ENCODE measurements around the gene DPEP2NB. TPM values are rescaled to one million over a fixed set of nuclear protein-coding genes. Genes with fewer than 3 reads are reported as not detected.
"Not testable (repeated sequence)": the region's sequence is repeated elsewhere in the genome, so short reads cannot be mapped to it uniquely, and the experiment has no call there.

Gene DPEP2NB
- total RNA-seq, 1 donor from 2014 or later = not detected

- intact Hi-C loops (cut with micrococcal nuclease) = no loop called here
Observed at GRCh38 chr16:67987460-67988160, 28.1 kb downstream of the DPEP2NB start.

DNA sequence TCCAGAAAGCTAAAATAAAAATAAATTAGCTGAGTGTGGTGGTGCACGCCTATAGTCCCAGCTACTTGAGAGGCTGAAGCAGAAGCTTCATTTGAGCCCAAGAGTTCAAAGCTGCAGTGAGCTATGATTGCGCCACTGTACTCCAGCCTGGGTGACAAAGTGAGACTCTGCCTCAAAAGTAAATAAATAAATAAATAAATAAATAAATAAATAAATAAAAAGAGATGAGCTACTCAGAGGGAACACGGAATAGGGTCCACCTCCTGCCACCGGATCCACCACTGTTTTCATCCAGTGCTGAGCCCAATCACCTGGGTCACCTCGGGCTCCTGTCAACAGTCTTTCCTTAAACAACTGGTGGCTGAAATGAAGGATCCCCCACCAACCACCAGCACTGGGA, 28.8 kb downstream of the DPEP2NB start:
- intact Hi-C loops (cut with micrococcal nuclease) = no loop called here

- intact Hi-C loops (cut with micrococcal nuclease) = loop anchor here (5.0 kb wide), 1 partner anchor 40 kb away; the partner anchor contains the start of genes DDX28 and DUS2
Observed at GRCh38 chr16:67982011-67982696, 33.6 kb downstream of the DPEP2NB start.

- intact Hi-C loops (cut with micrococcal nuclease) = loop anchor here (5.0 kb wide), 1 partner anchor 42 kb away; the partner anchor contains the start of genes DDX28 and DUS2
Observed at GRCh38 chr16:67979955-67980678, 35.6 kb downstream of the DPEP2NB start, which contains the start of gene DPEP3. TSS of gene DPEP3 (minus strand) at chr16:67980499. CDS start at chr16:67980380, 119 bp downstream.

DNA sequence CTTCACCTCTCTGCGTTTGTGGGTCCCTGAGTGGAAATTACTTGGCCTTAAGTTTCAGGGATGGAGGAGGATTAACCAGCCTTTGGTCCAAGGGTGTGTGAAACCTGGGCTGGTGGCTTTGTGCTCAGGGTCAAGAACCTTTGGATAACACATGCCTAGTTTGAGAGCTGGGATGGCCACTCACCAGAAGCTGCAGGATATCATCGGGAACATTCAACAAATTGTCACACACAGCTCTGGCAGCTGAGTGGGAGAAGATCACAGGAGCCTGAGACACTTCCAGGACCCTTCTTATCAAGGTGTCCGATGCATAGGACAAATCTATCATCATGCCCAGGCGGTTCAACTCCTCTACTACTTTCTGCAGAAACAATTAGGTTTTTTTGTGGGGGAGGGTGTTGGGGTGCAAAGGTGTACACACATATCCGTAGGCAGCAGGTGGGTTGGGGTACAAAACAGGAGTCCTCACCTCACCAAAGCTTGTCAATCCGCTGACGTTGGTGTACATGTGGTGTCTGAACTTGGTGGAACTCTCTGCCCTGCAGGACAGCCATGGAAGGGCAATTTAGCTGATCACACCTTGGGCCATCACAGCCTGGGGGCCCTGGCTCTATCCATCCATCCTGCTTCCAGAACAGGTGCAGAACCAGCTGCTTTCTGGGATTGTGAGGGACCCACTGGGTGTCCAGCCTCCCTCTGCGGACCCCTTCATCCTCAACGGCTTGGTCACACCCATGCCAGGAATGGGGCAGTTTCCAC, 38.1 kb downstream of the DPEP2NB start:
- intact Hi-C loops (cut with micrococcal nuclease) = no loop called here

- intact Hi-C loops (cut with micrococcal nuclease) = no loop called here
Observed at GRCh38 chr16:67977005-67977404, 38.7 kb downstream of the DPEP2NB start.

GRCh38 chr16:67976205-67976604, 39.5 kb downstream of the DPEP2NB start:
- intact Hi-C loops (cut with micrococcal nuclease) = no loop called here

GRCh38 chr16:67975321-67976105, 40.2 kb downstream of the DPEP2NB start:
- intact Hi-C loops (cut with micrococcal nuclease) = no loop called here

DNA sequence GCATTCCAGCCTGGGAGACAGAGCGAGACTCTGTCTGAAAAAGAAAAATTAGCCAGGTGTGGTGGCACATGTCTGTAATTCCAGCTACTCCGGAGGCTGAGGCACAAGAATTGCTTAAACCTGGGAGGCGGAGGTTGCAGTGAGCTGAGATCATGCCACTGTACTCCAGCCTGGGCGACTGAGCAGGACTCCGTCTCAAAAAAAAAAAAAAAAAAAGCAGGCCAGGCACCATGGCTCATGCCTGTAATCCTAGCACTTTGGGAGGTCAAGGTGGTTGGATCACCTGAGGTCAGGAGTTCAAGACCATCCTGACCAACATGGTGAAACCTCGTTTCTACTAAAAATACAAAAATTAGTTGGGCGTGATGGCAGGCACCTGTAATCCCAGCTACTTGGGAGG, 43.4 kb downstream of the DPEP2NB start:
- intact Hi-C loops (cut with micrococcal nuclease) = not testable (repeated sequence)

- intact Hi-C loops (cut with micrococcal nuclease) = no loop called here
Observed at GRCh38 chr16:67971111-67971510, 44.6 kb downstream of the DPEP2NB start.

GRCh38 chr16:67969254-67970039, 46.3 kb downstream of the DPEP2NB start:
- intact Hi-C loops (cut with micrococcal nuclease) = loop anchor here (2.0 kb wide), 1 partner anchor 53 kb away; the partner anchor contains the start of genes DDX28 and DUS2

GRCh38 chr16:67968400-67969253, 47.1 kb downstream of the DPEP2NB start, which contains the start of gene SLC12A4:
TSS of gene SLC12A4 (minus strand) at chr16:67968637. CDS start at chr16:67968553, 84 bp downstream.
- intact Hi-C loops (cut with micrococcal nuclease) = loop anchor here (1.0 to 2.0 kb wide), 3 partner anchors 32 to 75 kb away; partner anchors contain the start of genes DDX28, DUS2, PSKH1 and PSMB10

DNA sequence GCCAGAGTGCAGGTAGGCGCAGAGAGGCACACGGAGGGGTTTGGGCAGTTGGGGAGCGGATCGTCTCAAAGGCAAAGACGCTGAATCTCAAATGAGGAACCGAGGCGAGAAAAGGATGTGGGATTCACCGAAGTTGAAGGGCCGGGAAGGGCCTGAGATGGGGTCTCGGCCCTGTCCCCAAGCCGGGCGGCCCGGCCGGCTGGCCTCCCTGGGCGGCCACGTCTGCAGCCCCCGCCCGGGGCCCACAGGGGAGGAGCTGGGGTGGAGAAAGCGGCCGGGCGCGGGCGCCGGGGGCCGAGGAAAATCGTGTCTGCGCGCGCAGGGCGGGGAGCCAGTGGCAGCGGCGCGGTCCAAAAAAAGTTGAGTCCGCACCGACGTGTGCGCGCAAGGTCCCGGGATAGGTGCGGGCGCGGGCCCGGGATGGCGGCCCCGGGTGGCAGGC, 47.7 kb downstream of the DPEP2NB start:
- intact Hi-C loops (cut with micrococcal nuclease) = loop anchor here (1.0 to 2.0 kb wide), 3 partner anchors 32 to 75 kb away; partner anchors contain the start of genes DDX28, DUS2, PSKH1 and PSMB10

GRCh38 chr16:67967183-67967957, 48.3 kb downstream of the DPEP2NB start:
- intact Hi-C loops (cut with micrococcal nuclease) = no loop called here

- intact Hi-C loops (cut with micrococcal nuclease) = no loop called here
Observed at GRCh38 chr16:67966549-67967182, 49.0 kb downstream of the DPEP2NB start.

DNA sequence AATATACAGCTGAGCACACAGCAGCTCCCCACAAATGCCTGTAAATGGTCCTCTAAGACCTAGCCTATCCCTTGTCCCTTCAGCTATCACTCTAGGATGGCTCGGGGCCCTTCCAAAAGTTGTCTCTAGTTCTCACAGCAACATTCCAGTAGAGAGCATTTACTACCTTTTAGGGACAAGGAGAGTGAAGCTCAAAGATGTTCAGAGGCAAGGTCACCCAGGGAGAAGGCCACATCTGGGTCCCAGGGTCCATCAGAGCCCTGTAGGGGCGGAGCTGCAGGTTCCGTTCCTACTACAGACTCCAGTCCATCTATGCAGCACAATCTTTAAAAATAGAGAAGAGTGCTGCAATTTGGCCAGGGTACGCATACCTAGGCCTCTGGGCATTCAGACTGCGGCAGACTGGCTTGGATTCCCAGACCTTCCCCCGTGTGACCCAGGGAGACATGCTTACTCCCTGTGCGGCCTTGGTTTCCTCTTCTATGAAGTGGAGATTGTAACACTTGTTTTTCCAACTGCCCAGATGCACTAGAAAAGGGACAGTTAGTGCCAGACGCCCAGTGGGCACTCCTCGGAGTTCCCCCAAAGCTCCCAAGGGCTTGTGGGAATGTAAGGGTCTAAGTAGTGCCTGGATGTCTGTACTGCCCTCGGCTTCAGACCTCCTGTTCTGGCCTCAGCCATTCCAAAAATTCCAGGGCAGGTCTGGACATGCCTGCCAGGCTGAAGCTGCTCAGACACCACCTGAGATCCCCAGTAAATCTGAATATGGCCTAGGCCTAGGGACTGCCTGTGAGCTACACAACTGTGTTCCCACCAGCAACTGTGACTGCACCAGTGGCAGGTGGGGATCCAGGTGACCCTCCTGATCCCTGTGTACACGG, 49.8 kb downstream of the DPEP2NB start:
- intact Hi-C loops (cut with micrococcal nuclease) = no loop called here

Measured in T-helper 2 cell treated with Interferon-gamma antibody and Interleukin-4, amounts not matched to agents 100 ng/mL and 5 ng/mL, for 36 hours (primary cell).